HG03558 (cell line): ENCODE data around the gene ADAMTS2.

ENCODE experiments used
- ATAC-seq: cut with Tn5 transposase; IDR thresholded peaks from one replicate; pipeline ENCODE4 v1.9.1; 2021; ENCODE audit warnings: moderate number of reproducible peaks; ENCODE audit not compliant: unreplicated experiment; ENCODE audit errors: extremely low read depth

ADAMTS2 gene

GRCh38 chr5:179154346-179154990 lies 190.8 kb downstream of the ADAMTS2 start:
- ATAC-seq = no peak

GRCh38 chr5:179153921-179154345 lies 191.3 kb downstream of the ADAMTS2 start:
- ATAC-seq = no peak

GRCh38 chr5:179153341-179153901 lies 191.8 kb downstream of the ADAMTS2 start:
- no peak for ATAC-seq

- ATAC-seq = no peak
These were observed 192.3 kb downstream of the ADAMTS2 start for GRCh38 chr5:179152941-179153340.

GRCh38 chr5:179152144-179152895 lies 192.9 kb downstream of the ADAMTS2 start:
- ATAC-seq = no peak

GRCh38 chr5:179151286-179152118 lies 193.8 kb downstream of the ADAMTS2 start:
- no peak for ATAC-seq

GRCh38 chr5:179150011-179150410 lies 195.2 kb downstream of the ADAMTS2 start:
- ATAC-seq = no peak

- ATAC-seq = no peak
These were observed 196.0 kb downstream of the ADAMTS2 start for GRCh38 chr5:179149278-179149677.

GRCh38 chr5:179148703-179149170 lies 196.5 kb downstream of the ADAMTS2 start:
- no peak for ATAC-seq

GRCh38 chr5:179147991-179148702 lies 197.1 kb downstream of the ADAMTS2 start:
- no peak for ATAC-seq

- no peak for ATAC-seq
These were observed 199.0 kb downstream of the ADAMTS2 start for GRCh38 chr5:179146277-179146676.

- no peak for ATAC-seq
These were observed 201.8 kb downstream of the ADAMTS2 start for GRCh38 chr5:179143446-179143845.

- no peak for ATAC-seq
These were observed 202.6 kb downstream of the ADAMTS2 start for GRCh38 chr5:179142434-179143198.

GRCh38 chr5:179141867-179142266 lies 203.4 kb downstream of the ADAMTS2 start:
- ATAC-seq = no peak

- ATAC-seq = no peak
These were observed 205.0 kb downstream of the ADAMTS2 start for GRCh38 chr5:179140293-179140692.

GRCh38 chr5:179139936-179140235 lies 205.4 kb downstream of the ADAMTS2 start:
- ATAC-seq = no peak

GRCh38 chr5:179139111-179139935 lies 205.9 kb downstream of the ADAMTS2 start:
- ATAC-seq = no peak

- no peak for ATAC-seq
These were observed 206.7 kb downstream of the ADAMTS2 start for GRCh38 chr5:179138568-179138925.
